GM19455 (cell line): ENCODE measurements around the gene LRRC45.
"Not testable (repeated sequence)": the region's sequence is repeated elsewhere in the genome, so short reads cannot be mapped to it uniquely, and the experiment has no call there.

Source experiments
- ATAC-seq: cut with Tn5 transposase; IDR thresholded peaks from one replicate; pipeline ENCODE4 v1.9.1; 2021; ENCODE audit not compliant: unreplicated experiment

LRRC45 gene

DNA sequence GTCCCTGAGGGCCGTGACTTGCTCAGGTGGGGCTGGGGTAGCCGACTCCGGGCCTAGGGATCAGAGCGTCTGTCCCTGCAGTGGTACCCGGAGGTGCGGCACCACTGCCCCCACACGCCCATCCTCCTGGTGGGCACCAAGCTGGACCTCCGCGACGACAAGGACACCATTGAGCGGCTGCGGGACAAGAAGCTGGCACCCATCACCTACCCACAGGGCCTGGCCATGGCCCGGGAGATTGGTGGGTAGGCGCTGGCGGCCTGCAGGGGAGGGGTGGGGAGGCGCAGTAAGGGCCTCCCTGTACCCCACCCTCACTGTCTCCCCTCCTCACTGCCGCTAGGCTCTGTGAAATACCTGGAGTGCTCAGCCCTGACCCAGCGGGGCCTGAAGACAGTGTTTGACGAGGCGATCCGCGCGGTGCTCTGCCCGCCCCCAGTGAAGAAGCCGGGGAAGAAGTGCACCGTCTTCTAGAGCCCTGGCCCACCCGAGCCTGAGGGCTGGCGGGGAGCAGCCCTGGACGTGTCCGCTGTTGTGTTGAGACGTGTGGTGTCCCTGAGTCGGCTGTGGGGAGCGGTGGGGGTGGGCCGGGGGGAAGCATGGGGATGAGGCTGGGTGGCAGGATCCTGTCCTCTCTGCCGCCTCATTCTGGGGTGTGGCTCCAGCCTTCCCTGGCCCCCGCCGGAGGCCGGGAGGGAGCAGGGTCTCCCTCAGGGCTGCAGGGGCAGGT lies 10.4 kb downstream of the LRRC45 start:
- ATAC-seq = no peak

DNA sequence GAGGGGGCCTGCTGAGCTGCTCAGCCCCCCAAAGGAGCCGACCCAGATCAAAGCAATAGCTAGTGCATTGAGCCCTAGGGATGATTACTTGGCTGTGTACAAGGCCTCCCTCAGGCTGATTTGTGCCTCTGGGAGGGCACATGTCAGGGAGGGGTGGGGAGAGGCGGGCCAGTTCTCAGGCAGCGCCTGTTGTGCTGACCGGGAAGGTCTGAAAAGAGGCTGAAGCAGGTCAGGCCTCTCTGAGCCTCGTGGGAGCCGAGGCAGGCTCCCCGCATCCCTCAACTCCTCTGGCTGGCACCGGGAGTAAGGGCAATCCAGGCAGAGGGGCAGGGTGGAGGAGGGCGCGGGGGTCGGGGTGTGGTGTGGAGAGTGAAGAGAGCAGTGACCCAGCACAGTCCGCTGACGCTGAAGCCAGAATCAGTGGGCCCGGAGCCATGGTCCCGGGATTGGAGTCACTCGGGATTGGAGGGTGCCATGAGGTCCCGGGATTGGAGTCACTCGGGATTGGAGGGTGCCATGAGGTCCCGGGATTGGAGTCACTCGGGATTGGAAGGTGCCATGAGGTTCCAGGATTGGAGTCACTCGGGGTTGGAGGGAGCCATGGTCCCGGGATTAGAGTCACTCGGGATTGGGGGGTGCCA lies 11.4 kb downstream of the LRRC45 start:
- ATAC-seq = no peak

DNA sequence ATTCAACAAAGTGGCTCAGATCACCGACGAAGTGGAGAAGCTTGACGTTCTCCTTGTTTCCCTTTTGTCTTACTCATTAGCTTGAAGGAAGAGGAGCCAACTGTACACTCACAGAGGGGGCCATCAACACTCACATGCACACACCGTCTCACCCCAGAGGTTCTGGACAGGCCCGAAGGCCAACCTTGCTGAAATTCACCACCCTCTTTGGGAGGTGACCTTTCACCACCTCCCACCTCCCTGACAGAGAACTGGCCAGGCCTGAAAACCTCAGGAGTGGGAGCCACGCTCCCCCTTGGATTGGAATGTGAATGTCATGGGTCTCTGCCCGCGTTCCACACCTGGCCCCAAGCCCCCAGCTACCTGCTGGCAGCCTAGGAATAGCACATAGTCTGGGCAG lies 12.4 kb downstream of the LRRC45 start:
- no peak for ATAC-seq

DNA sequence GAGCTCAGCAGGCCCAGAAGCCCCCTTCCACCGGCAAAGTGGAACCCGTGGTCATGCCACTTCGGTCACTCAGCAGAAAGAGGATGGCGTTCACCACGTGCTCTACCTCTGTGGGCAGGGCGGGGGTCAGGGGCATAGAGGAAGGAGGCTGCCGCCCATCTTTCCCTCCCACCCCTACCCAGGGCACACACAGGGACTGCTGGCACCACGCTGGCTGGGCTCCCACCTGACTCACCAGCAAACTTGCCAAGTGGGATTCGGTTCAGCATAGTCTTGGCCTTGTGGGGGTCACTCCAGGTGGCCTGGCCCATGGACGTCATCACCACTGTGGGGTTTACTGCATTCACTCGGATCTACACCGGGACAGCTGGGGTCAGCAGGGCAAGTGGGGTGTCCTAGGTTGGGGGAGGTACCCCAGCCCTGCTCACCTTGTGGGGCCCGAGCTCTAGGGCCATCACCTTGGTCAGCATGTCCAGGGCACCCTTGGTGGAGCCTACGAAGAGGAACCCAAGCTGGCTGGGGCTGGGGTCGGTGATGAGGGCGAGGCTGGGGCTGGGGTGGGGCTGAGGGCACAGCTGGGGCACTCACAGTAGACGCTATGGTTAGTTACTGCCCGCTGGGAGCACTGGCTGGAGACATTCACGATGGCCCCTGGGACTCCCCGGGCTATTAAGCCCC lies 13.0 kb downstream of the LRRC45 start:
- ATAC-seq = no peak

DNA sequence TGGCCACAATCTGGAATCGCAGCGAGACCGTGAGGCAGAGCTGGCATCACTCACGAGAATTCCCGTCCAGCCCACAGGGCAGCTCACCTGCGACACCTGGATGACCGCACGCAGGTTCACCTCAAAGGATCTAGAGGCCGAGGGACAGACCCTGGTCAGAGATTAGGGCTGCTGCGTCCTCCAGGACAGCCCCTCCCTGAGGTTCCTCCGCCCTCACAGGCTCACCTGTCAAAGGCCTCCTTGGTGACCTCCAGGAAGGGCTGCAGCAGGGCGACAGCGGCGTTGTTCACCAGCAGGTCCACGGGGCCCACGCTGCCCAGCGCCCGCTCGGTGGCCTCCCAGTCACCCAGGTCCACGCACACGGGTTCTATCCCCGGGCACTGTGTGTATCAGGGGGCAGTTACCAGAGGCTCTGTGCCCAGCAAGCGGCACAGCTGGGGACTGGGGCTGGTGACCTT lies 13.6 kb downstream of the LRRC45 start:
- peak; percentile 9 for ATAC-seq

DNA sequence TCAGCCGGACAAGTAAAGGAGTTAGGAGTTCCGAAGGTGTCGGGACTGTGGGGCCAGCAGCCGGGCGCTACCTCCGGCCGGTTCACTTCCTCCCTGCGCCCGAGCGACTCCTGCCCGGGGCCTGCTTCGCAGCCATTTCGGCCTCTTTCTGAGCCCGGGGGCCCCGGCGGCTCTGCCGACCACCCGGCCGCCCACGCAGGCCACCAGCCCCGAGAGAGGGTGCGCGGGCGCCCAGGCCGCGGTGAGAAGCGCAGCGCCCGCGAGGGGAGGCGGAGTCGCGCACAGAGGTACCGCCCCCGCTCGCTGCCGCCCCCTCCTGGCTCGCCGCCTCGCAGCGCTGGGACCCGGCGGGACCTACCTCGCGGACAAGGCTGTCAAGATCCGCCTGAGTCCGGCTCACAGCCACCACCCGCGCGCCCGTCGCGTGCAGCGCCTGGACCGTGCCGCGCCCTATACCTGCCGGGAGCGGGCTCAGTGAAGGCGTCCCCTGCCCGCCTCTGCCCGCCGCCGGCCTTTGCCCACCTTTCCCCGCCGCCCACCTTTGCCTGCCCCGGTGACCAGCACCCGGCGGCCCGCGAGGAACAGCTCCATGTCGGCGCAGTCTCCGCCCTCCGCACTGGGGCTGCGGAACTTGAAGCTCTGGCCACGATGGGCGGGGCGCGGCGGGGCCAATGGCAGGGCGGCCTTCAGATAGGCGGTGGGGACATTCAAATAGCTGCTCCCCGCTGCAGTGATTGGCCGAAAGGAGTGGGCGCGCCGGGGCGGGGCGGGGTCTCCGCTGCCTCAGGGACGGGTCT lies 14.2 kb downstream of the LRRC45 start, which contains the start of gene DCXR:
Gene DCXR (minus strand): TSS at position 606 of the 797 bp plus-strand sequence. CDS start 15 bp downstream, at position 591.
- peak; percentile 85 for ATAC-seq

DNA sequence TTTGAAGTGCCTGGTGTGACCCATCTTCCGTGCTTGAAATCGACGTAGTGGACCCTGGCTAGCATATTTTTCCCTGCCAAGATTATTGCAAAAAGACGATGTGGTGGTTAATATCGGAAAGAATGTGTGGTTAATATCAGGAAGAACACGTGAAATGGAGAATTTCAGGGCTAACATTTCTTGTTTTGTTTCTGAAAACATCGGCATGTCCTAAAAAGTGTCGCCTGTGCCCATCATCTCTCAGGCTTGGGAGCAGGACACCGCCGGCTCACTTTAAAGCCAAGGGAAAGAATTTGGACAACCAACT lies 14.7 kb downstream of the LRRC45 start:
- no peak for ATAC-seq

DNA sequence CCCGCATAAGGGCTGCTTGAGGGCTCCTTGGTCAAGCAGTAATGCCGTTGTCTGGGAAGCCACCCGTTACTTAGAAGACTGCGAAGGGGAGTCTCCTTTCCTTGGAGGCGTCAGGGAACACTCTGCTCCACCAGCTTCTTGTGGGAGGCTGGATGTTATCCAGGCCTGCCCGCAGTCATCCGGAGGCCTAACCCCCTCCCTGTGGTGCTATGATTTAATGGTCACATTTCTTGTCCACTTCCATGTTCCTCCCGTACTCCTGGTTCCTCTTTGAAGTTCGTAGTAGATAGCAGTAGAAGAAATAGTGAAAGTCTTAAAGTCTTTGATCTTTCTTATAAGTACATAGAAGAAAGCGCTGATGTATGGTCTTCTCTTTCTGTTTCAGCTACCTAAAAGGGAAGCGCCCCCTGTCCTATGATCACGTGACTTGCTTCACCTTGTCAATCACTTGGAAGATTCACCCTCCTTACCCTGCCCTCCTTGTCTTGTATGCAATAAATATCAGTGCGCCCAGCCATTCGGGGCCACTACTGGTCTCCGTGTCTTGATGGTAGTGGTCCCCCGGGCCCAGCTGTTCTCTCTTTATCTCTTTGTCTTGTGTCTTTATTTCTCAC lies 15.8 kb downstream of the LRRC45 start:
- not testable (repeated sequence) for ATAC-seq

DNA sequence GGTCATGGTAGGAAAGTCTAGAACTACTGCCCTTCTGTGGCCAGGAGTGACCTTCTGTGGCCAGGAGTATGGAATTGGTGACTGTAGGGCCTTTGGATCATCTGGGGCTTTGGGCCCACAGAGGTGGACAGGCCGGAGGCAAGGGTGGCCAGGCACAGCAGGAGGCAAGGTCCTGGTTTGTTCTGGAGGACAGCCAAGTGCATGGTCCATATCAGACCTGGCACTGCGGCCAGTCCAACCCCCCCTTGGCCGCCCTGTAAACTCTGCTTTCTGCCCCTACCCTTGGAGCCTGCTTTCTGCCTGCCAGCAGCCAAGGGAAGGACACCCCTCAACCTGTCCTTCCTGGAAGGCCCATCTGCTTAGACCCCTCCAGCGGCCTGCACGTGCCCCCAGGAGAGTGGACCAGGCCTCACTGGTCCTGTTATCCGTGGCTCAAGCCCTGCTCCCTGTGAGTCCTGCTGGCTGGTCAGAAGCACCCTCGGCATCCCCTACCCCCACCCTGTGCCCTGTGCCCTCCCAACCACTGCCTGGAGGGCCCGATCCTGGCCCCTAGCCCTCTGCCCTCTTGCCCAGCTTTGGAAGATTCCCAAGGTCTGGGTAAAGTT lies 16.7 kb downstream of the LRRC45 start:
- no peak for ATAC-seq

DNA sequence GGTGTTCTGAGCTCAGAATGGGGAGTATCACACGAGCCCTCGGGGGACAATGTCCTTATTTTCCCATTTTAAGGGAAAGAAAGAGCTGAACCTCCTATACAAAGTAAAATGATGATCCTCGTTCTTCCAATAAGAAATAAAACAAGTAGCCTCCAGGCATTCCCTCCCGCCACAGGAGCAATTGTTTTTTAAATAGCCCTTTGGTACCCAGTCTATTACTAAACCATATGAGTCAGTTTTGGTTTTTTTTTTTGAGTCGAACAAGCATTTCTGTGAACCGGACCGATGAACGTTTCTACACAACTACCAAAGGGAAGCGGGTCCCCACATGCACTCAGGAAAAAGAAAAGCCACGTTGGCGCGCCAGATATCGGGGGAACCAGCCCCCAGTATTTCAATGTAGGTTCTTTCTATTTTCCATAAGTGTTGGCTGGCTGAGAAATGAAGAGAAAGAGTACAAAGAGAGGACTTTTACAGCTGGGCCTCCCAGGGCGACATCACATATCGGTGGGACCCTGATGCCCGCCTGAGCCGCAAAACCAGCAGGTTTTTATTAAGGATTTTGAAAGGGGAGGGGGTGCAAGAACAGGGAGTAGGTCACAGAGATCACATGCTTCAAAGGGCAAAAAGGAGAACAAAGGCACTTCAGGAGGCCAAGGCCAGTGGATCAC lies 18.2 kb downstream of the LRRC45 start:
- ATAC-seq = no peak

DNA sequence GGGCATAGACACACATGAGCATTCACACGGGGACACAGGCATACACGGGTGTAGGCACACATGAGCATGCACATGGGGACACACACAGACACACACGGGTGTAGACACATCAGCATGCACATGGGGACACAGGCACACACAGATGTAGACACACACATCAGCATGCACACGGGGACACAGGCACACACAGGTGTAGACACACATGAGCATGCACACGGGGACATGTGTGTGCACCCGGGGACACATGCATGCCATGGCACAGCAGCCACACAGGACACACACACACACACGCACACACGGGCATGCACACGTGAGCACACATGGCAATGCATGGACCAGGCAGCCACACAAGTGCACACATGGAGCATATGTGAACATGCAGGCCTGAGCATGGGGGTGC lies 19.5 kb downstream of the LRRC45 start:
- no peak for ATAC-seq

DNA sequence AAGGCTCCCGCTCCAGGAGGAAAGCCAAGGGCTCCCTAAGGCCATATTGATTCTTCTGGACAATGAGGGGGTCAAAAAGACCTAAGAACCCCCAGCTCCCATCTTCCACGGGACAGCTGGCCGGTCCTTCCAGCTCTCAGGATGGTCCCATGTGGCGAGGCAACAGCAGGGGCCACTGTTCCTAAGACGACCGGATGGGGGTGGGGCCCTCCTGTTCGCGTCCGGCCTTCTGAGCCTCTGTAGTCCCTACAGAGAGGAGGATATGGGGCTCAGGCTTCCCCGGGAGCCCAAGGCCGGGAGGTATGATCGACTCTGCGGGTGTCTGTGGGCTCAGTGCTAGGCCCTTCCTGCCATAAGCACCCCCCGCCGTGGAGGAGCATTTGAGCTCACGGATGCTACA lies 20.4 kb downstream of the LRRC45 start:
- no peak for ATAC-seq

DNA sequence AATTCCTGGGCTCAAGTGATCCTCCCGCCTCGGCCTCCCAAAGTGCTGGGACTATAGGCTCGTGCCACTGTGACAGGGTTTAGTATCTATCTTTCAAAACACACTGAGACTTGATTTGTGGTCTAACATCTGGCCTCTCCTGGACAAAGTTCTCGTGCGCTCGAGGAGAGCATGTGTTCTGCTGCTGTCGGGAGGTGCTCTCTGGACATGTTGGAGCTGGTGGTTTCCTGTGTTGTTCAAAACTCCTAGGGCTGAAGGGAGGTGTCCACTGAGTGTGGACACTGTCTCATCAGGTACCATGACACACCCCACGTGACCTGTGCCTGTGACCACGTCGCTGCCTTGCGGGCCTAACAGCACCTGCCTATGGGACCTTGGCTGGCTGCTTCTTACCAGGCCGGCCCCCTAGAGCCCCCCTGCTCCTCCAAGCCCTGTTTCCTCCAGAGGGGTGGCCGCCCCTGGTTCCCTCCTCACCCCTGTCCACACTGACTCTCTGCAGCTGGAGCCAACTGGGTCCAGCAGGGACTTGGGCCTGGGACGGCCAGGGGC lies 22.9 kb downstream of the LRRC45 start:
- no peak for ATAC-seq

DNA sequence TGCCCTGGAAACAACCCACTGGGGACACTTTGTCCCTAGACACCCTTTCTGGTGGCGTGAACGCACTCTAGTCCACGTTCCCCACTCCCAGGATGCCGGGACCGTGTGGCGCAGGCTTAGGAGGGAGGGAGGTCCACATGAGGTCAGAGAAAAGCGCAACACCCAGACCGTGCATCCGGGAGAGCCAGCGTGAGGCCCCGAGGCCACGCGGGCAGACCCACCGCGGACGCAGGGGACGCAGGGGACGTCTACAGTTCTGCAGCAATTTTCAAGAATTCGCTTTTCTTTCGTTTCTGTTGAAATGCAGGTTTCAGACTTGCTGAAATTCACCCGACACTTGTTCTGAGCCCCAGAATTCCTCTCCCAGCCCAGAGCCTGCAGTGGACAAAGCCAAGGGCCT lies 23.8 kb downstream of the LRRC45 start:
- no peak for ATAC-seq

DNA sequence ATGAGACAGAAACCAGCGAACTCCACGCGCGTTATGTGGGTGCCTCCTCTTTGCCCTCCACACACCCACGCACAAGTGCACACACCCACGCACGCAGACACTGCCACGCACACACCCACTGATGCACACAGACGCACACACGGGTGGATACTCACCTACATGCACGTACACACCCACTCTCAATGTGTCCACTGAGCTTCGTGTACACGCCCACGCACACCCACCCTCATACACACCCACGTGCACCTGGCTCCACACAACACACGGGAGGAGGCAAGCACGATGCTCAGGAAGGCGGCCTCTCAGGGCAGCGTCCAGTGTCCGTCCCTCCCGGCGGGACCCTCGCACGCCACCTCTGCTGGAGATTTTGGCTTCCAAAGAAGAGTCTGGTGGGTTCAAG lies 24.3 kb downstream of the LRRC45 start:
- no peak for ATAC-seq

DNA sequence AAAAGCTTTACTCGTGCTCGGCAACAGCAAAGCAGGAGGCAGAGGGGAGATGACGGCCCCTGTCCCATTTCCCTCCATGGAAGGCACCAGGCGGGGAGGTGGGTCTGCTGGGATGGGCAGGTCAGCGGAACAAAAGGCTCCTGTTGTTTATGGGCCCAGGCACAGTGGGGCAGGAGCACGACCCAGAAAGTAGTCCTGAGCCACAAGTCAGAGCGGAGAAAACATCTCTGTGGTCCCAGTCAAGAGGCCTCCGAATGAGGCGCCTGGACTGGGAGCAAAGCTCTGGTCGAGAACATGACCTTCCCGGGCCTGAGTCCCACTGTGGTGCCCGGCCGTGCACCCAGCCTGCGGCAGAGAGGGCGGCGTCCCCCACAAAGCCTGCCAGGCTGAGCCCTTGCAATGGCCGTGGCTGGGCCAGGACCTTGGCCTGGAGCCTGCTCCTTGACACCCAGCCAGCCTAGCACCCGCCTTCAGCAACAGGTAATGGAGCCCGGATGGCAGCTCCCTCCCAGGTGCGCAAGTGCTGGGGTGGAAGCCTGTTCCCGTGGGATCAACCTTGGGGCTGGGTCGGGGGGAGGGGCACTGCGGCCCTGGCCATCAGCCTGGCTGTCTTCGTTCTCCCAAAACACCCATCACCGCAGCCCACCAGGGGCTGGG lies 24.9 kb downstream of the LRRC45 start:
- ATAC-seq = no peak

DNA sequence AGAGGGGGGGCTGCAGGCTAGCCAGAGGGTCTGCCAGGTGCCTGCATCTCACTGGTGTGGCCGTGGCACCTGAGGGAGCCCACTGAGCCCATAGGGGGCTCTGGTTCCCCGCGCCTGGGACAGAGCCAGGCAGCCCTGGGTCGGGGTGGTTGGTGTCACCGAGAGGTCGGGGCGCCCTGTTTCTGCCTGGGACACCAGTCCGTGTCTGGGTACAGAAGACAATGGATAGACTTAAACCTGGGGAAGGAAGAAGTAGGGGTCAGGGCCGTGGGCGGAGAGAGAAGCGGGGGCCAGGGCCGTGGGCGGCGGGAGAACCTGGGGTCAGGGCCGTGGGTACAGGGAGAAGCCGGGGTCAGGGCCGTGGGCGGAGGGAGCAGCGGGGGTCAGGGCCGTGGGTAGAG lies 25.5 kb downstream of the LRRC45 start:
- no peak for ATAC-seq

DNA sequence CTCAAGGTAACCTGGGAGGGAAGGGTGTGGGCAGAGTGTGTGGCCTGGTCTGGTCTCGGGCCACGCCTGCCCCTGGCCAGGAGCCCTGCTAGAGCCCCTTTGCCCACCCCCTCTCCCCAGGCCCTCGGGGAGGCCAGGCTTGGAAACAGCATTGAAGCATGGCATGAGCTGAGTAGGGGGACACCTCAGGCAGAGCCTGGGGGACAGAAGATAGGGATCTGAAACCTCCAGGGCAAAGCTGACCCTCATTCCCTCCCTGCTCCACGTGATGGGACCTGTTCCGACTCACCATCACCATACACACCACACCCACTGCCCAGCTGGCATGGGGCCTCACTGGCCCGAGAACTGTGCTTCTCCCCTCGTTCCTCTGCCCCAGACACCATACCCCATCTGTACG lies 26.0 kb downstream of the LRRC45 start:
- ATAC-seq = no peak

DNA sequence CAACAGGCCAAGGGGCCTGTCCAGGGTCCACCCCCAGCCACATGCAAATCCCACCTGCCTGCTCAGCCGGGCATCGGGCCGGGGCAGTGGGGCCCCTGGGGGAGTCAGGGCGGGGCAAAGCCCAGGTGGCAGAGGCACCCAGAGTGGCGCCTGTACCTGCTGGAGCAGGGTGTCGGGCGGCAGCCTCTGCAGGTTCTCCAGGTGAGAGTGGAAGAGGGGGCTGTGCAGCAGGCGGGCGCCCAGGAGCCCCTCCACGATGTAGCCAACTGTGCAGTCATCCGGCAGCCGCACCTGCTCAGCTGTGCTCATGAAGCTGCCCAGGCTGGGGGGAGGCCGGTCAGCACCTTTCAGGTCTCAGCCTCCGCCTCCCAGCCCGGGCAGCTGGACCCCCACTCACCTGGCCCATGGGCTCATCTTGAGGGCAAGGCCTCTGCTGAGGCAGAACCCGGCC lies 26.4 kb downstream of the LRRC45 start:
- no peak for ATAC-seq
